ENCODE results near the gene F3. TPM values are rescaled to one million over a fixed set of nuclear protein-coding genes. Genes with fewer than 3 reads are reported as not detected.
"Not testable (repeated sequence)": the region's sequence is repeated elsewhere in the genome, so short reads cannot be mapped to it uniquely, and the experiment has no call there.

The F3 gene
- total and polyA plus RNA-seq, 2 of the 13 experiments (the other 11 are each of a cell fraction or from before 2014, with no cell fraction given) = 5.8 to 9.0 TPM

DNA sequence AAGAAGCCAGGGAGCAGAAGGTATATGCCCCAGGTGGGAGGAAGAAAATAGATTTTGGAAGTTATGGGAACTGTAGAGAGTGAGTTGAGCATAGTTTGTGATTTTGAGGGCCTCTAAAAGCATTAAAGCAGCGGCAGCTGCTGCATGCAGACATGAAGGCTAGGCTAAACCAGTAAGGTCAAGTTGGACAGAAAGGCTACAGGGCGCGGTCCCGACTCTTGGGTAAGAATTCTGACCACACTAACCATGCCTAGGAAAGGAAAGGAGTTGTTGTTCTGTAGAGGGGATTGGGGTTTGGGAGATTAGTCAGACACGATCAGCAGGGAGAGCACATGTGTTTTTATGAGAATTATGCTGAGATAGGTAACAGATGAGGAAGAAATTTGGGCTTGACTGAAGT lies 27.2 kb upstream of the F3 start:
- H4K20me1 ChIP-seq (ENCODE audit: insufficient read depth, low read length); intact Hi-C loops (cut with micrococcal nuclease; ENCODE audit: unreplicated experiment); H3K36me3 ChIP-seq (replicated peaks in 1 of 2; ENCODE audit: control insufficient read depth in 1 of 2, insufficient read depth in 2 of 2, low read length in 2 of 2); BruUV-seq (replicated peaks); H3K27me3 ChIP-seq (ENCODE audit: control insufficient read depth in 1 of 2, insufficient read depth in 2 of 2, low read length in 2 of 2); ATAC-seq; H3K9me3 ChIP-seq (ENCODE audit: low read length); H2AFZ ChIP-seq (ENCODE audit: low read length); FAIRE-seq; DNase-seq (ENCODE audit: low spot score); H3K79me2 ChIP-seq (ENCODE audit: insufficient read depth, low read length); in situ Hi-C loops (cut with HindIII; ENCODE audit: extremely low pct_ligation_motif_present, low pct_unique_long_range_greater_than_20kb); CTCF ChIA-PET (ENCODE audit: low intra/inter-chr PET ratio, low total read pairs); H3K27ac ChIP-seq (ENCODE audit: extremely low read length, insufficient read depth, low read length); H3K4me1 ChIP-seq (ENCODE audit: insufficient read depth, low read length); H3K9ac ChIP-seq (ENCODE audit: insufficient read depth, low read depth, low read length); H3K4me3 ChIP-seq (replicated peaks in 1 of 3; ENCODE audit: insufficient read depth in 1 of 3, low read depth in 2 of 3, low read length in 3 of 3); POLR2A ChIA-PET; H3K4me2 ChIP-seq (ENCODE audit: low read depth, low read length): not testable (repeated sequence)
- 63% methylated on average over 5 of the region's 5 CpGs for WGBS (ENCODE audit: low lambda C conversion rate)

- H3K4me2 ChIP-seq (ENCODE audit: low read depth, low read length); H2AFZ ChIP-seq (ENCODE audit: low read length); H3K27ac ChIP-seq (ENCODE audit: extremely low read length, insufficient read depth, low read length); in situ Hi-C loops (cut with HindIII; ENCODE audit: extremely low pct_ligation_motif_present, low pct_unique_long_range_greater_than_20kb); H3K4me1 ChIP-seq (ENCODE audit: insufficient read depth, low read length); ATAC-seq; H3K27me3 ChIP-seq (ENCODE audit: control insufficient read depth in 1 of 2, insufficient read depth in 2 of 2, low read length in 2 of 2); H3K79me2 ChIP-seq (ENCODE audit: insufficient read depth, low read length); FAIRE-seq; H3K9me3 ChIP-seq (ENCODE audit: low read length); H3K36me3 ChIP-seq (replicated peaks in 1 of 2; ENCODE audit: control insufficient read depth in 1 of 2, insufficient read depth in 2 of 2, low read length in 2 of 2); CTCF ChIA-PET (ENCODE audit: low intra/inter-chr PET ratio, low total read pairs); H4K20me1 ChIP-seq (ENCODE audit: insufficient read depth, low read length); BruUV-seq (replicated peaks); H3K4me3 ChIP-seq (replicated peaks in 1 of 3; ENCODE audit: insufficient read depth in 1 of 3, low read depth in 2 of 3, low read length in 3 of 3); POLR2A ChIA-PET; DNase-seq (ENCODE audit: low spot score); intact Hi-C loops (cut with micrococcal nuclease; ENCODE audit: unreplicated experiment); H3K9ac ChIP-seq (ENCODE audit: insufficient read depth, low read depth, low read length): not testable (repeated sequence)
- WGBS (ENCODE audit: low lambda C conversion rate) = 88% methylated on average over 2 of the region's 2 CpGs
Measured at GRCh38 chr1:94567975-94568607, 26.5 kb upstream of the F3 start.

- DNase-seq (ENCODE audit: low spot score); H3K27me3 ChIP-seq (ENCODE audit: control insufficient read depth in 1 of 2, insufficient read depth in 2 of 2, low read length in 2 of 2); POLR2A ChIA-PET; H3K4me3 ChIP-seq (replicated peaks in 1 of 3; ENCODE audit: insufficient read depth in 1 of 3, low read depth in 2 of 3, low read length in 3 of 3); H3K9ac ChIP-seq (ENCODE audit: insufficient read depth, low read depth, low read length); H3K9me3 ChIP-seq (ENCODE audit: low read length); intact Hi-C loops (cut with micrococcal nuclease; ENCODE audit: unreplicated experiment); H3K4me2 ChIP-seq (ENCODE audit: low read depth, low read length); in situ Hi-C loops (cut with HindIII; ENCODE audit: extremely low pct_ligation_motif_present, low pct_unique_long_range_greater_than_20kb); FAIRE-seq; H3K79me2 ChIP-seq (ENCODE audit: insufficient read depth, low read length); ATAC-seq; H3K27ac ChIP-seq (ENCODE audit: extremely low read length, insufficient read depth, low read length); H3K4me1 ChIP-seq (ENCODE audit: insufficient read depth, low read length); H2AFZ ChIP-seq (ENCODE audit: low read length); H4K20me1 ChIP-seq (ENCODE audit: insufficient read depth, low read length); H3K36me3 ChIP-seq (replicated peaks in 1 of 2; ENCODE audit: control insufficient read depth in 1 of 2, insufficient read depth in 2 of 2, low read length in 2 of 2); BruUV-seq (replicated peaks); CTCF ChIA-PET (ENCODE audit: low intra/inter-chr PET ratio, low total read pairs): not testable (repeated sequence)
- WGBS (ENCODE audit: low lambda C conversion rate) = 36% methylated on average over 5 of the region's 5 CpGs
Measured at GRCh38 chr1:94566436-94566835, 24.9 kb upstream of the F3 start.
